ENCODE measurements around the gene SMCHD1.

DNA sequence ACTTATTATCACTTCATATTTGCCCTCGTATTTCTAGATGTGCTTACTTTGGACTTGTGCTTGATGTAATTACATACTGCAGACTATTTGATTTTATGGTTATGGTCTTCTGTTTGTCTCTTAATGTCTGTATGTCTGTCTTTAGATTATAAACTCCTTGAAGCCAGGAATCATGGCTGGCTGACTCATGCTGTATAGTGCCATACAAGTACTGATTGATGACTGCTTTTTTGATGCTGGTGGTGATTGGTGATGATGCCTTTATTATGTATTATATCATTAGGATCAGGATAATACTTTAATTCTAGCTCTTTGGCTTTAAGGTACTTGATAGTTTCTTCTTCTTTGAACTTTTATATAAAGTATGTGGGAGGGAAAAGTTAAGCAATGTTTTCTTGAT, 17.3 kb downstream of the SMCHD1 start:
- TF ChIP-seq, protein P1, sequence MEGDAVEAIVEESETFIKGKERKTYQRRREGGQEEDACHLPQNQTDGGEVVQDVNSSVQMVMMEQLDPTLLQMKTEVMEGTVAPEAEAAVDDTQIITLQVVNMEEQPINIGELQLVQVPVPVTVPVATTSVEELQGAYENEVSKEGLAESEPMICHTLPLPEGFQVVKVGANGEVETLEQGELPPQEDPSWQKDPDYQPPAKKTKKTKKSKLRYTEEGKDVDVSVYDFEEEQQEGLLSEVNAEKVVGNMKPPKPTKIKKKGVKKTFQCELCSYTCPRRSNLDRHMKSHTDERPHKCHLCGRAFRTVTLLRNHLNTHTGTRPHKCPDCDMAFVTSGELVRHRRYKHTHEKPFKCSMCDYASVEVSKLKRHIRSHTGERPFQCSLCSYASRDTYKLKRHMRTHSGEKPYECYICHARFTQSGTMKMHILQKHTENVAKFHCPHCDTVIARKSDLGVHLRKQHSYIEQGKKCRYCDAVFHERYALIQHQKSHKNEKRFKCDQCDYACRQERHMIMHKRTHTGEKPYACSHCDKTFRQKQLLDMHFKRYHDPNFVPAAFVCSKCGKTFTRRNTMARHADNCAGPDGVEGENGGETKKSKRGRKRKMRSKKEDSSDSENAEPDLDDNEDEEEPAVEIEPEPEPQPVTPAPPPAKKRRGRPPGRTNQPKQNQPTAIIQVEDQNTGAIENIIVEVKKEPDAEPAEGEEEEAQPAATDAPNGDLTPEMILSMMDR (IDR thresholded peaks at IDR 0.05), result no peak
- no peak for TF ChIP-seq EZH2 (IDR thresholded peaks at IDR 0.05; ENCODE audit: borderline replicate concordance, insufficient read depth, low read depth, low read length, poor library complexity, severe bottlenecking)
